Prostate gland (tissue), 2 donors: ENCODE data around the gene PEX13. TPM values are rescaled to one million over a fixed set of nuclear protein-coding genes. Genes with fewer than 3 reads are reported as not detected.
A peak's percentile ranks its signal among the peaks of the same experiment; 100 is the strongest.

Source experiments
- DNase-seq: peaks from one replicate; pipeline ENCODE4 v3.0.0-alpha.2; 2019; ENCODE audit warnings: low spot score
- H3K27ac ChIP-seq, 2 donors: fragments of 200-600 bp; sonication (generic); 2 replicates each; pipeline ENCODE4 v1.5.1; 2017 to 2019
- H3K27me3 ChIP-seq: fragments of 200-600 bp; sonication (generic); replicated peaks from 2 replicates; pipeline ENCODE4 v1.5.1; 2019; ENCODE audit not compliant: insufficient read depth
- H3K36me3 ChIP-seq, 2 donors: fragments of 200-600 bp; sonication (generic); 1 replicate in 1 of 2; 2 replicates in 1 of 2; pipeline versions ENCODE4 v1.5.1 to v1.8.1; 2017 to 2019
- H3K4me1 ChIP-seq: fragments of 200-600 bp; sonication (generic); replicated peaks from 2 replicates; pipeline ENCODE4 v1.5.1; 2019
- H3K4me3 ChIP-seq, 2 donors: fragments of 200-600 bp; sonication (generic); 2 replicates each; pipeline ENCODE4 v1.5.1; 2017 to 2019
- H3K9me3 ChIP-seq: fragments of 200-600 bp; sonication (generic); 2 replicates; pipeline ENCODE4 v1.5.1; 2017
- POLR2A ChIP-seq: fragments of 450-650 bp; IDR thresholded peaks from one replicate; pipeline ENCODE4 v1.6.1; 2016; ENCODE audit warnings: antibody characterized with exemption, mild to moderate bottlenecking
- POLR2AphosphoS5 ChIP-seq: sonication (generic); formaldehyde crosslinking; IDR thresholded peaks from one replicate; pipeline ENCODE4 v1.6.1; 2017; ENCODE audit warnings: antibody characterized with exemption
- WGBS: methylation state at CpG from one replicate; pipeline ENCODE4 v1.1.5; 2018; 5-methylcytosine and 5-hydroxymethylcytosine counted together
- intact Hi-C: fragments of 100-400 bp; cut with DNase I; formaldehyde crosslinking; loops from one replicate; pipeline ENCODE4 v1.14.2; 2022
- total RNA-seq, 2 donors: library from RNA; depleted of rRNA; stranded (reverse); fragments of >200 nt; gene quantifications; one replicate each; pipeline ENCODE4 v1.1.0, GENCODE V29; 2016
- TF ChIP-seq, protein P1 (sequence below), 4 experiments: fragments of 200-600 bp in 2 of 4; fragments of 450-650 bp in 2 of 4; sonication (generic) in 2 of 4; IDR thresholded peaks; 1 replicate in 3 of 4; 2 replicates in 1 of 4; pipeline ENCODE4 v1.5.1; 2016 to 2019; ENCODE audit warnings: antibody characterized with exemption in 4 of 4, mild to moderate bottlenecking in 2 of 4, moderate library complexity in 2 of 4

Gene PEX13
- 10 to 100 TPM; 31.7 to 63.8 TPM for total RNA-seq

DNA sequence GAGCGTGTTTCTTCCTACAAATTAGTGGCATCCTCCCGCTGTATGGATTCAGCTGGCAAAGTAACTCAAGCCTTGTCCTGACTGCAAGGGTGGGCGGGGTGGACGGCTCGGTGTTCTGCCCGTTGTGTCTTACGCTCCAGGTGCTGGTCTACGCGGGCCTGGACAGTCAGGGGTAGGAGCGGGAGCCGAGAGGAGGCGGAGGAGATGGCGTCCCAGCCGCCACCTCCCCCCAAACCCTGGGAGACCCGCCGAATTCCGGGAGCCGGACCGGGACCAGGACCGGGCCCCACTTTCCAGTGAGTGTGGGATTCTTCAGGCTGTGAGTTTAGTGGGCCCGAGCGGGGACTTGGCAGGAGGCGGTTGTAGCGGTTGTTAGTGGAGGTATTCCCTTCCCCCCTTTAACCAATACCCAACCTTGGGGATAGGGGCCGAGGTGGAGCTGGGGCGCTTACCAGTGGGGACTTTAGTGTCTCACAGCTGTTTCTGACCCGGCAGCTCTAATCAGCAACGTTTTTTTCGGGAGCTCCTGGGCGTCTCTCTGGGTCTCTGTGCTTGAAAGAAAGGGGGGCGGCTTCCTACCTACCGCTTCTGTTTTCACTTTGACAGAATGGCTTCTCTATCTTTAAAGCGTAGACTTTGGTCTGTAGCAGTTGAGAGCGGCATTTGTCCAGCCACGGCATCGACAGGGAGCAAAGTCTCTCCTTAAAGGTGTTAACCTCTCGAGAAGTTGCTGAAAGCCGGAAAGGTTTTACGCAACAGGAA lies at the start of gene PEX13, which contains the start of gene PUS10:
TSS of gene PEX13 (plus strand) at position 165 of the 762 bp plus-strand sequence. CDS start at position 205, 40 bp downstream.
TSS of gene PUS10 (minus strand) at position 700 of the 762 bp plus-strand sequence. CDS start 6,365 bp downstream, outside the sequence.
- under 1% methylated on average over 21 of the region's 39 CpGs for WGBS
- peak; percentile 82 for DNase-seq
- Histone ChIP-seq H3K36me3 (no peaks in the 10 kb centered on the region), H3K9me3 (no peaks in the 10 kb centered on the region), H3K27ac (peak within 1 kb of the TSS; percentile 92 to 96), H3K4me1 (no peaks in the 10 kb centered on the region), H3K27me3 (no peaks in the 10 kb centered on the region), H3K4me3 (peak within 1 kb of the TSS; percentile 62 to 83)
- intact Hi-C loops, result loop anchor here (2.0 kb wide), 1 partner anchor 47 kb away; the partner anchor contains the start of gene SANBR
- peak; percentile 60 for TF ChIP-seq POLR2A
- peak; percentile 31 for TF ChIP-seq POLR2AphosphoS5
- TF ChIP-seq, protein P1, sequence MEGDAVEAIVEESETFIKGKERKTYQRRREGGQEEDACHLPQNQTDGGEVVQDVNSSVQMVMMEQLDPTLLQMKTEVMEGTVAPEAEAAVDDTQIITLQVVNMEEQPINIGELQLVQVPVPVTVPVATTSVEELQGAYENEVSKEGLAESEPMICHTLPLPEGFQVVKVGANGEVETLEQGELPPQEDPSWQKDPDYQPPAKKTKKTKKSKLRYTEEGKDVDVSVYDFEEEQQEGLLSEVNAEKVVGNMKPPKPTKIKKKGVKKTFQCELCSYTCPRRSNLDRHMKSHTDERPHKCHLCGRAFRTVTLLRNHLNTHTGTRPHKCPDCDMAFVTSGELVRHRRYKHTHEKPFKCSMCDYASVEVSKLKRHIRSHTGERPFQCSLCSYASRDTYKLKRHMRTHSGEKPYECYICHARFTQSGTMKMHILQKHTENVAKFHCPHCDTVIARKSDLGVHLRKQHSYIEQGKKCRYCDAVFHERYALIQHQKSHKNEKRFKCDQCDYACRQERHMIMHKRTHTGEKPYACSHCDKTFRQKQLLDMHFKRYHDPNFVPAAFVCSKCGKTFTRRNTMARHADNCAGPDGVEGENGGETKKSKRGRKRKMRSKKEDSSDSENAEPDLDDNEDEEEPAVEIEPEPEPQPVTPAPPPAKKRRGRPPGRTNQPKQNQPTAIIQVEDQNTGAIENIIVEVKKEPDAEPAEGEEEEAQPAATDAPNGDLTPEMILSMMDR (IDR thresholded peaks at IDR 0.05), result no peak

DNA sequence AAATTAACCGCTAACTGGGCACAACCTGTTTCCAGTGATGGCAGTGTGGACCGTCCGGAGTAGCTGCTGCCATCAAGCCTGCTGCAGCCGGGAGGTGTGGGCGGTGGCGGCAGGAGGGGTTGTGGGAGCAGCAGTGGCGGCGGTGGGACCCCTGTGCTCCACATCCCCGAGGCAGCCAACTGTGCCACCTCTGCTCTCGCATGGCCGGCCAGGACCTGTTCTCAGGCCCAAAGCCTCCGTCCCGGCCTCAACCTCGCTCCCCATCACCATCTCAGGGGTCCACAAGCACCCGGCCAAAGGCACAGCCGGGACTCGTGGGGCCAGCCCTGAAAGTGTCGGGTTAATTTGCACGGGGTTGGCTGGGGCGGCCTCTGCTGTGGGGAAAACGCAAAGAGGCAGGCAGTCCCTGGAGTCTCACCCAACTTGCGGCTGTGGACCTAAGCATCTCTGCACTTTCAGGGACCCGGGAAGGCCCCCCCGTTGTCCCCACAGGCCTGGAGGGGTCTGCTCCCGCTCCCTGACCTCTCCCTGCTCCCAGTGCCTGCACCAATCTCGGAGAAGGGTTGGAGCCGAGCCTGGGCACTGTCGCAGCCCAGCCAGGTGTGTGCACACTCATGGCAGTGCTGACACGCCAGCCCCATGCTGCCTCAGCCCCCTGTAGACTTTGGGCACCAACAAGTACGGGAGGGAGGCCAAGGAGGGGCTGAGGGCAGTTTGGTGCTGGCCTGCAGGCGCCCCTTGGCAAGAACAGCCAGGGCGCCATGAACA lies 44.4 kb upstream of the PEX13 start:
- TF ChIP-seq, protein P1 (IDR thresholded peaks at IDR 0.05), result no peak
- TF ChIP-seq POLR2AphosphoS5 (no peak), POLR2A (no peak)
- Histone ChIP-seq H3K4me3 (no peak overlapping the region), H3K27ac (no peak overlapping the region), H3K36me3 (no peaks in the 10 kb centered on the region), H3K9me3 (no peaks in the 10 kb centered on the region), H3K27me3 (no peaks in the 10 kb centered on the region), H3K4me1 (no peaks in the 10 kb centered on the region)
- no peak for DNase-seq
- intact Hi-C loops, result no loop called here
- 92% methylated on average over 32 of the region's 32 CpGs for WGBS

- no peaks in the 10 kb centered on the region for H3K36me3 ChIP-seq
- 84% methylated on average over 5 of the region's 5 CpGs for WGBS
- no peak for DNase-seq
- no peaks in the 10 kb centered on the region for H3K9me3 ChIP-seq
- H3K4me1 ChIP-seq, result no peaks in the 10 kb centered on the region
- no peaks in the 10 kb centered on the region for H3K27me3 ChIP-seq
- TF ChIP-seq, protein P1 (IDR thresholded peaks at IDR 0.05), result no peak
- TF ChIP-seq POLR2A, result no peak
- TF ChIP-seq POLR2AphosphoS5, result no peak
- intact Hi-C loops, result no loop called here
- H3K27ac ChIP-seq, result no peak overlapping the region
- no peak overlapping the region for H3K4me3 ChIP-seq
Measured at GRCh38 chr2:60973705-60974104, 43.8 kb upstream of the PEX13 start.

- Histone ChIP-seq H3K36me3 (no peaks in the 10 kb centered on the region), H3K4me3 (no peak overlapping the region), H3K4me1 (no peaks in the 10 kb centered on the region), H3K9me3 (no peaks in the 10 kb centered on the region), H3K27me3 (no peaks in the 10 kb centered on the region), H3K27ac (no peak overlapping the region)
- TF ChIP-seq, protein P1 (IDR thresholded peaks at IDR 0.05), result no peak
- TF ChIP-seq POLR2A (no peak), POLR2AphosphoS5 (no peak)
- intact Hi-C loops, result no loop called here
- WGBS, result 95% methylated on average over 16 of the region's 16 CpGs
- DNase-seq, result no peak
Measured at GRCh38 chr2:60974652-60975051, 42.9 kb upstream of the PEX13 start.
